ENCODE data around the gene RAD51AP1.

The RAD51AP1 gene

DNA sequence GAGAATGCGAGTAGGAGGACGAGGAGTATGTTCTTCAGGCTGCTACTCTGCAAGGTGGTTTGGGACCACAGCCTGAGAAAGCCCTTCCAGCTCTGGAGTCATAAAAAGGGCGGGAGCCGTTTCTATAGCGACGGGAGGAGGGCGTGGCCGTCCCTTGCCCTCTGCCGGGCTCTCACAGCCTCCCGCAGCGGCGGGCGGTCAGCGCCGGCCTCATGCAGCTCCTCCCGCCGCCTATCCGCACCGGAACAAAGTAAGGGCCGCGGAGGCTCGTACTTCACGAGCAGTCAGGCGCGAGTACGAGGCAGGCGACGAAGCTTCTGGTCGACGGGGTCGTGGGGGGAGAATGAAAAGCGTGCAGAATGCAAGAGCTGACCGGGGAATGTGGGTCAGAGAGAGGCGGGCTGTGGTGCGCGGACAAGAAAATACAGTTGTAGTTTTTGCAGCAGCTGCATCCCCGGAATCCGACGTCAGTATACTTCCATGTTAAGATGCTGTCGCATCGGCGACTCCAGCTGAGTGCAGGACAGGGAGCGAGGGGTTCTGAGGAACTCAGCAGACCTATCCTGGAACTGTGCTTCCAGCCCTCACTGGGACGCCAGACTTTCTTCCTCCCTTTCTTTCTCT is 23.5 kb downstream of the RAD51AP1 start, which contains the start of gene DYRK4:
TSS of gene DYRK4 (plus strand) at position 175 of the 624 bp plus-strand sequence. CDS start at position 213, 38 bp downstream.
- TF ChIP-seq TEAD4 (IDR thresholded peaks at IDR 0.05), result no peak
- TF ChIP-seq, protein P1, sequence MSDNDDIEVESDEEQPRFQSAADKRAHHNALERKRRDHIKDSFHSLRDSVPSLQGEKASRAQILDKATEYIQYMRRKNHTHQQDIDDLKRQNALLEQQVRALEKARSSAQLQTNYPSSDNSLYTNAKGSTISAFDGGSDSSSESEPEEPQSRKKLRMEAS (IDR thresholded peaks at IDR 0.05), result peak; percentile 97
- TF ChIP-seq CEBPB (IDR thresholded peaks at IDR 0.05), result no peak
- TF ChIP-seq ZBTB7A (IDR thresholded peaks at IDR 0.05; ENCODE audit: low read depth), result 0 out of 2 replicates have a peak, but pooled peaks have one; percentile 25

DNA sequence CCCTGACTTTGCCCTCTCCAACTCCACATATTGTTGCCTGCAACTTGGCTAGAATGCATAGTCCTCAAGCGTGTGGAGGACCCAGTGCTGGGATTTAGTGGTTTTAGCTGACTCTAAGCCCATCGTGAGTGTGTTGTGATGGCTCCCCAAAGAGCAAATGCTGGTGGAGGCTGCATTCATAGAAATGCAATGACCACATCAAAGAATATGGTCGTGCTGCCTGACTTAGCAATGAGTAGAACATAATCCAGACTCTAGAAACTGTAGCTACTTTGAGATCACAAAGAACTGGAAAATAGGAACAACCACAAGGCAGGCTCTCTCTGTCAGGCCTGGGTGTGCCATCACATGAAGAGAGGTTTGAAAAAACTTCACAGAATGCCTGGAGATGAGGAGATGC is 24.6 kb downstream of the RAD51AP1 start:
- TF ChIP-seq EP300 (IDR thresholded peaks at IDR 0.05; ENCODE audit: borderline replicate concordance) (no peak), YY1 (IDR thresholded peaks at IDR 0.05; ENCODE audit: low read depth) (no peak), CEBPB (IDR thresholded peaks at IDR 0.05) (no peak), ZBTB7A (IDR thresholded peaks at IDR 0.05; ENCODE audit: low read depth) (no peak)
- TF ChIP-seq, protein P2, sequence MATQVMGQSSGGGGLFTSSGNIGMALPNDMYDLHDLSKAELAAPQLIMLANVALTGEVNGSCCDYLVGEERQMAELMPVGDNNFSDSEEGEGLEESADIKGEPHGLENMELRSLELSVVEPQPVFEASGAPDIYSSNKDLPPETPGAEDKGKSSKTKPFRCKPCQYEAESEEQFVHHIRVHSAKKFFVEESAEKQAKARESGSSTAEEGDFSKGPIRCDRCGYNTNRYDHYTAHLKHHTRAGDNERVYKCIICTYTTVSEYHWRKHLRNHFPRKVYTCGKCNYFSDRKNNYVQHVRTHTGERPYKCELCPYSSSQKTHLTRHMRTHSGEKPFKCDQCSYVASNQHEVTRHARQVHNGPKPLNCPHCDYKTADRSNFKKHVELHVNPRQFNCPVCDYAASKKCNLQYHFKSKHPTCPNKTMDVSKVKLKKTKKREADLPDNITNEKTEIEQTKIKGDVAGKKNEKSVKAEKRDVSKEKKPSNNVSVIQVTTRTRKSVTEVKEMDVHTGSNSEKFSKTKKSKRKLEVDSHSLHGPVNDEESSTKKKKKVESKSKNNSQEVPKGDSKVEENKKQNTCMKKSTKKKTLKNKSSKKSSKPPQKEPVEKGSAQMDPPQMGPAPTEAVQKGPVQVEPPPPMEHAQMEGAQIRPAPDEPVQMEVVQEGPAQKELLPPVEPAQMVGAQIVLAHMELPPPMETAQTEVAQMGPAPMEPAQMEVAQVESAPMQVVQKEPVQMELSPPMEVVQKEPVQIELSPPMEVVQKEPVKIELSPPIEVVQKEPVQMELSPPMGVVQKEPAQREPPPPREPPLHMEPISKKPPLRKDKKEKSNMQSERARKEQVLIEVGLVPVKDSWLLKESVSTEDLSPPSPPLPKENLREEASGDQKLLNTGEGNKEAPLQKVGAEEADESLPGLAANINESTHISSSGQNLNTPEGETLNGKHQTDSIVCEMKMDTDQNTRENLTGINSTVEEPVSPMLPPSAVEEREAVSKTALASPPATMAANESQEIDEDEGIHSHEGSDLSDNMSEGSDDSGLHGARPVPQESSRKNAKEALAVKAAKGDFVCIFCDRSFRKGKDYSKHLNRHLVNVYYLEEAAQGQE (IDR thresholded peaks at IDR 0.05; ENCODE audit: low read depth), result no peak

DNA sequence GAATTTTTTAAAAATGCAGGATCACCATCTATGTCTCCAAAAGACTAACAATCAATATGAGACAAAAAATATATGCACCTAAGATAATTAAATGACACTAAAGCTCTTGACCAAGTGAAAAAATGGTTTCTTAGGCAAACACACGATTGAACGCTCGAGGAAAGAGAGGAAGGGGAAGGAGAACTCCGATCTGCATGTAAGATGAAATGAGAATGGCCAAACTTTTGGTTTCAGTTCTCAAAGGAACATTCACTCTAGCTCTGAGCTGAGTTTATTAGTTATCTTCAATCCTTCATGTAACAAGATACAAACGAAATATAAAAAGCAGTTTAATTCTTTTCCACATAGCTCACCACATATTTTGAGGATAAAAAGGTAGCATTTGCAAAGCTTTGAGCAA is 26.1 kb downstream of the RAD51AP1 start:
- TF ChIP-seq, protein P3, sequence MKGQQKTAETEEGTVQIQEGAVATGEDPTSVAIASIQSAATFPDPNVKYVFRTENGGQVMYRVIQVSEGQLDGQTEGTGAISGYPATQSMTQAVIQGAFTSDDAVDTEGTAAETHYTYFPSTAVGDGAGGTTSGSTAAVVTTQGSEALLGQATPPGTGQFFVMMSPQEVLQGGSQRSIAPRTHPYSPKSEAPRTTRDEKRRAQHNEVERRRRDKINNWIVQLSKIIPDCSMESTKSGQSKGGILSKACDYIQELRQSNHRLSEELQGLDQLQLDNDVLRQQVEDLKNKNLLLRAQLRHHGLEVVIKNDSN (IDR thresholded peaks at IDR 0.05), result no peak
- no peak for TF ChIP-seq EGR1 (IDR thresholded peaks at IDR 0.05)
- TF ChIP-seq NFIC (IDR thresholded peaks at IDR 0.05), result no peak
- TF ChIP-seq TAF1 (IDR thresholded peaks at IDR 0.05; ENCODE audit: low read depth), result no peak

DNA sequence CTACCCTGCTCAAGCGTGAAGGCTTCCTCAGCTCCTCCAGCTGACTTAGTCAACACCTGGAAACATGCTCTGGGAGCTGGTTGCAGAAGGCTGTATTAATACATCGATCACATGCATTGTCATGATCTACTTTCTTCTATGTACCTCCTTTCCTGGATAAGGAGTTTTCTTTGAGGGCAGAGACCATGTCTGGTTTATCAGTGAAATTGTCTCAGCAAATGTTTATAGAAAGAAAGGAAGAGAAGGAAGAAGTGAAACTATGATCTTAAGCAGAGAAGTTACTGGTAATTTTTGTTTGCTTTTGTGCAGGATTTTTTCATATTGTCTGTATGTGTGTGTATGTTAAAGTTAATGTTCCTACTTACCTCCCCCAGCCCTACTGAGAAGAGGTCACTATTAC is 27.8 kb downstream of the RAD51AP1 start:
- TF ChIP-seq EGR1 (IDR thresholded peaks at IDR 0.05), result no peak
- TF ChIP-seq, protein P3 (IDR thresholded peaks at IDR 0.05), result no peak

DNA sequence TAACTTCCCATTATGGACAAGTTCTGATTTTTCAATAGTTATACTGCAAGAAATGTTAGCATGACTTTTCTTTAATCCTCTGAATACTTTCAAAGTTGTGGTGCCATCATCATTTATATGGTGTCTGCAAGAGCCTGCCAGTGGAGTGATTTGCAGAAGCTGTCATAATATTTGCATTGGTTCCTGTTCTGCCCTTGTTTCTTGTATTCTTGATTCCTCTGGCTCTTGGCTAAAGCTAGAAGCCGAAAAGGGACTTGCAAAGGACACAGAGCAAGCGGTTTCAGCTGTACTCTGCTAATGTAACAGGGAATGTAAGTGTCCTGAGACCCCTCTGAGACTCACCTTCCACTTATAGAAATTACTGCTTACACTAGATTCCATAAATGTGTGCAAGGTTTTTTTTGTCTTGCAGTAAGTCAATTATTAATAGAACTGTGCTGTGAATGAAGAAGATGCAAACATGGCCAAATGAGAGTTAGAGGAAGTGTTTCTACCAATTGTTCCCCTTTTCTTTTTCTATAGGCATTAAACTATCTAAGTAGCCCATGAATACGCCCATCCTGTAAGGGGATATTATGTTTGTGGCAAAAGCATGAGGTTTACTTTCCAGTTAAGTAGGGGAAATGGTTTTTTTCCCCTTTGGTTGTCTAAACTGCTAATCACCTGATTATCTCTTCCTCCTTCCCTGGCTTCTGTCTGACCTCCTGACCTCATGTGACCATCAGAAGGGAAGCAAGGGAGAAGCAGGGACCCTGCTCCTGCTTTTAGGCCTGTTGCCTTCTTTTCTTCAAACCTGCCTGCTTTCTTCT is 28.6 kb downstream of the RAD51AP1 start:
- no peak for TF ChIP-seq EP300 (IDR thresholded peaks at IDR 0.05; ENCODE audit: borderline replicate concordance)
- TF ChIP-seq RAD21 (IDR thresholded peaks at IDR 0.05; ENCODE audit: low read depth), result no peak
- TF ChIP-seq, protein P3 (IDR thresholded peaks at IDR 0.05), result no peak
- TF ChIP-seq TEAD4 (IDR thresholded peaks at IDR 0.05), result no peak
- TF ChIP-seq, protein P1 (IDR thresholded peaks at IDR 0.05), result no peak
- no peak for TF ChIP-seq EGR1 (IDR thresholded peaks at IDR 0.05)
- TF ChIP-seq YY1 (IDR thresholded peaks at IDR 0.05; ENCODE audit: low read depth), result no peak
- no peak for TF ChIP-seq TCF12 (IDR thresholded peaks at IDR 0.05; ENCODE audit: low read depth)
- TF ChIP-seq FOXM1 (IDR thresholded peaks at IDR 0.05; ENCODE audit: borderline replicate concordance, low read depth), result no peak
- TF ChIP-seq ZBTB7A (IDR thresholded peaks at IDR 0.05; ENCODE audit: low read depth), result no peak
- TF ChIP-seq CEBPB (IDR thresholded peaks at IDR 0.05), result no peak
- TF ChIP-seq, protein P2 (IDR thresholded peaks at IDR 0.05; ENCODE audit: low read depth), result no peak
- TF ChIP-seq TAF1 (IDR thresholded peaks at IDR 0.05; ENCODE audit: low read depth), result no peak

DNA sequence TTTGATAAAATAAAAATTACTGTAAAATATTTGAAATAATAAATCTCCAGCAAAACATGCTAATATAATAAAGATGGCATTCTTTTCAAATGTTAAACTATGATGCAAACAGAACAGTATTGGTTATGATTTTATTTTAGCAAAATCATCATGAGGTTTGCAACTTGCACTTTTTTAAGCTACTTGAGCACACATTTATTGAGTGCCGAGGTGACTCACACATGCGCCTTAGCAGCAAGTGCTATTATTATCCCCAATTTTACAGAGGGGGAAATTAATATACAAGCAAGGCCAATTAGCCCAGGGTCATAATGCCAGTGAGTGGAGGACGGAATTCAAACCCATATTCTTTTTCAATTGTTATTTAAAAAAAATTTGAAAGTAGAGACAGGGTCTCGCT is 30.6 kb downstream of the RAD51AP1 start:
- TF ChIP-seq CEBPB (IDR thresholded peaks at IDR 0.05) (no peak), FOXM1 (IDR thresholded peaks at IDR 0.05; ENCODE audit: borderline replicate concordance, low read depth) (no peak), TEAD4 (IDR thresholded peaks at IDR 0.05) (no peak), YY1 (IDR thresholded peaks at IDR 0.05; ENCODE audit: low read depth) (no peak), RAD21 (IDR thresholded peaks at IDR 0.05; ENCODE audit: low read depth) (no peak), TAF1 (IDR thresholded peaks at IDR 0.05; ENCODE audit: low read depth) (no peak)
- TF ChIP-seq, protein P3 (IDR thresholded peaks at IDR 0.05), result no peak

Data from Ishikawa (cell line).